ENCODE data around the gene TPR.
"Not testable (repeated sequence)": the region's sequence is repeated elsewhere in the genome, so short reads cannot be mapped to it uniquely, and the experiment has no call there.

The TPR gene

GRCh38 chr1:186375152-186375928, at the start of gene TPR, which contains the start of gene ODR4:
Gene TPR (minus strand): TSS chr1:186375253. CDS start chr1:186375028, 225 bp downstream.
Gene ODR4 (plus strand): TSS chr1:186375838. CDS start chr1:186379786, 3,948 bp downstream.
- peak; percentile 99 for DNase-seq (ENCODE audit: low read depth)

GRCh38 chr1:186424539-186424938, 49.5 kb upstream of the TPR start:
- DNase-seq (ENCODE audit: low read depth): no peak

- no peak for DNase-seq (ENCODE audit: low read depth)
Measured at GRCh38 chr1:186421446-186421845, 46.4 kb upstream of the TPR start.

- no peak for DNase-seq (ENCODE audit: low read depth)
Measured at GRCh38 chr1:186420923-186421322, 45.9 kb upstream of the TPR start.

GRCh38 chr1:186420311-186420710, 45.3 kb upstream of the TPR start:
- no peak for DNase-seq (ENCODE audit: low read depth)

- no peak for DNase-seq (ENCODE audit: low read depth)
Measured at GRCh38 chr1:186418503-186418902, 43.5 kb upstream of the TPR start.

- DNase-seq (ENCODE audit: low read depth): no peak
Measured at GRCh38 chr1:186413319-186413718, 38.3 kb upstream of the TPR start.

- no peak for DNase-seq (ENCODE audit: low read depth)
Measured at GRCh38 chr1:186409091-186409490, 34.0 kb upstream of the TPR start.

GRCh38 chr1:186404454-186405051, 29.5 kb upstream of the TPR start:
- peak; percentile 39 for DNase-seq (ENCODE audit: low read depth)

- no peak for DNase-seq (ENCODE audit: low read depth)
Measured at GRCh38 chr1:186403632-186404031, 28.6 kb upstream of the TPR start.

- DNase-seq (ENCODE audit: low read depth): not testable (repeated sequence)
Measured at GRCh38 chr1:186401446-186401845, 26.4 kb upstream of the TPR start.

- not testable (repeated sequence) for DNase-seq (ENCODE audit: low read depth)
Measured at GRCh38 chr1:186392711-186393110, 17.7 kb upstream of the TPR start.

GRCh38 chr1:186391841-186392240, 16.8 kb upstream of the TPR start:
- DNase-seq (ENCODE audit: low read depth): no peak

- no peak for DNase-seq (ENCODE audit: low read depth)
Measured at GRCh38 chr1:186390925-186391324, 15.9 kb upstream of the TPR start.

- DNase-seq (ENCODE audit: low read depth): no peak
Measured at GRCh38 chr1:186386725-186387383, 11.8 kb upstream of the TPR start.

- no peak for DNase-seq (ENCODE audit: low read depth)
Measured at GRCh38 chr1:186375929-186376319, 871 bp upstream of the TPR start.

GRCh38 chr1:186374303-186375151, 526 bp downstream of the TPR start:
- DNase-seq (ENCODE audit: low read depth): peak; percentile 20

- not testable (repeated sequence) for DNase-seq (ENCODE audit: low read depth)
Measured at GRCh38 chr1:186347837-186348691, 27.0 kb downstream of the TPR start.

- DNase-seq (ENCODE audit: low read depth): no peak
Measured at GRCh38 chr1:186340772-186341171, 34.3 kb downstream of the TPR start.

GRCh38 chr1:186337554-186337953, 37.5 kb downstream of the TPR start:
- DNase-seq (ENCODE audit: low read depth): no peak

GRCh38 chr1:186330758-186331157, 44.3 kb downstream of the TPR start:
- no peak for DNase-seq (ENCODE audit: low read depth)

All from stromal cell of bone marrow (primary cell).